Chondrocyte (in vitro differentiated cells): Measurements from ENCODE around the gene OR51B2. TPM values are rescaled to one million over a fixed set of nuclear protein-coding genes. Genes with fewer than 3 reads are reported as not detected.
A peak's percentile ranks its signal among the peaks of the same experiment; 100 is the strongest.

ENCODE experiments used
- DNase-seq: peaks from one replicate; pipeline ENCODE4 v3.0.0; 2021; ENCODE audit warnings: mixed read lengths, low spot score
- H3K27ac Mint-ChIP-seq: one replicate; pipeline ENCODE4 v1.8.0; 2021; ENCODE audit warnings: mild to moderate bottlenecking, moderate library complexity, mixed read lengths; ENCODE audit not compliant: unreplicated experiment
- H3K27me3 Mint-ChIP-seq: 2 replicates; pipeline ENCODE4 v1.8.0; 2021; ENCODE audit warnings: low read depth, mixed read lengths
- H3K36me3 Mint-ChIP-seq: 2 replicates; pipeline ENCODE4 v1.8.0; 2021; ENCODE audit warnings: low read depth, mixed read lengths
- H3K4me1 Mint-ChIP-seq: 2 replicates; pipeline ENCODE4 v1.8.0; 2021; ENCODE audit warnings: low read depth, mild to moderate bottlenecking, mixed read lengths
- H3K4me3 Mint-ChIP-seq: one replicate; pipeline ENCODE4 v1.8.0; 2021; ENCODE audit warnings: mild to moderate bottlenecking, moderate library complexity, mixed read lengths; ENCODE audit not compliant: unreplicated experiment
- H3K9me3 Mint-ChIP-seq: 2 replicates; pipeline ENCODE4 v1.8.0; 2021; ENCODE audit warnings: low read depth, mixed read lengths
- total RNA-seq: library from RNA; stranded (reverse); gene quantifications from 3 replicates; pipeline ENCODE4 v1.2.1, GENCODE V29; 2021
- TF ChIP-seq, protein P1 (sequence below): fragments of 200-600 bp; sonication (generic); IDR thresholded peaks from 2 replicates; pipeline ENCODE4 v1.5.0; 2021; ENCODE audit warnings: antibody characterized with exemption, mild to moderate bottlenecking, moderate library complexity

The OR51B2 gene
- total RNA-seq, 1 donor from 2014 or later, result not detected

- TF ChIP-seq, protein P1, sequence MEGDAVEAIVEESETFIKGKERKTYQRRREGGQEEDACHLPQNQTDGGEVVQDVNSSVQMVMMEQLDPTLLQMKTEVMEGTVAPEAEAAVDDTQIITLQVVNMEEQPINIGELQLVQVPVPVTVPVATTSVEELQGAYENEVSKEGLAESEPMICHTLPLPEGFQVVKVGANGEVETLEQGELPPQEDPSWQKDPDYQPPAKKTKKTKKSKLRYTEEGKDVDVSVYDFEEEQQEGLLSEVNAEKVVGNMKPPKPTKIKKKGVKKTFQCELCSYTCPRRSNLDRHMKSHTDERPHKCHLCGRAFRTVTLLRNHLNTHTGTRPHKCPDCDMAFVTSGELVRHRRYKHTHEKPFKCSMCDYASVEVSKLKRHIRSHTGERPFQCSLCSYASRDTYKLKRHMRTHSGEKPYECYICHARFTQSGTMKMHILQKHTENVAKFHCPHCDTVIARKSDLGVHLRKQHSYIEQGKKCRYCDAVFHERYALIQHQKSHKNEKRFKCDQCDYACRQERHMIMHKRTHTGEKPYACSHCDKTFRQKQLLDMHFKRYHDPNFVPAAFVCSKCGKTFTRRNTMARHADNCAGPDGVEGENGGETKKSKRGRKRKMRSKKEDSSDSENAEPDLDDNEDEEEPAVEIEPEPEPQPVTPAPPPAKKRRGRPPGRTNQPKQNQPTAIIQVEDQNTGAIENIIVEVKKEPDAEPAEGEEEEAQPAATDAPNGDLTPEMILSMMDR, result no peak
- peaks cover 8% of the 10 kb centered on the region for H3K4me1 Mint-ChIP-seq
- no peak overlapping the region for H3K4me3 Mint-ChIP-seq
- no peaks in the 10 kb centered on the region for H3K36me3 Mint-ChIP-seq
- no peak overlapping the region for H3K27ac Mint-ChIP-seq
- H3K27me3 Mint-ChIP-seq, result no peaks in the 10 kb centered on the region
- H3K9me3 Mint-ChIP-seq, result no peaks in the 10 kb centered on the region
- DNase-seq, result no peak
Measured at GRCh38 chr11:5282628-5283027, 41.5 kb downstream of the OR51B2 start.

DNA sequence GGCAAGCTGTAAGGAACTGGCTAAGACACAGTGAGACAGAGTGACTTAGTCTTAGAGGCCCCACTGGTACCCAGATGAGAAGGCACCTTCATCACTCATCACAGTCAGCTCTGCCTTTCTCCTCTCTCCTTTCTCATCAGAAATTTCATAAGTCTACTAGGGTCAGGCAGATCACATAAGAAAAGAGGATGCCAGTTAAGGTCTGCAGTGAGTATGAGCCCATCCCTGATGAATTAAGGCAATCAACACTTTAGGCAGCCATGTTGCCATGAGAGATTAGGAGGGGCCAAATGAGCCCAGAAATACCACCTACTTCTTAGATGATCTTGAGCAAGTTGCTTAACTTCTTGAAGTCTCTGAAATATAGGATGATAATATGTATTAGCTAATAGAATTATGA is 42.5 kb downstream of the OR51B2 start:
- peaks cover 8% of the 10 kb centered on the region for H3K4me1 Mint-ChIP-seq
- TF ChIP-seq, protein P1, result no peak
- H3K9me3 Mint-ChIP-seq, result no peaks in the 10 kb centered on the region
- no peaks in the 10 kb centered on the region for H3K36me3 Mint-ChIP-seq
- no peak for DNase-seq
- H3K4me3 Mint-ChIP-seq, result no peak overlapping the region
- H3K27ac Mint-ChIP-seq, result no peak overlapping the region
- H3K27me3 Mint-ChIP-seq, result no peaks in the 10 kb centered on the region

DNA sequence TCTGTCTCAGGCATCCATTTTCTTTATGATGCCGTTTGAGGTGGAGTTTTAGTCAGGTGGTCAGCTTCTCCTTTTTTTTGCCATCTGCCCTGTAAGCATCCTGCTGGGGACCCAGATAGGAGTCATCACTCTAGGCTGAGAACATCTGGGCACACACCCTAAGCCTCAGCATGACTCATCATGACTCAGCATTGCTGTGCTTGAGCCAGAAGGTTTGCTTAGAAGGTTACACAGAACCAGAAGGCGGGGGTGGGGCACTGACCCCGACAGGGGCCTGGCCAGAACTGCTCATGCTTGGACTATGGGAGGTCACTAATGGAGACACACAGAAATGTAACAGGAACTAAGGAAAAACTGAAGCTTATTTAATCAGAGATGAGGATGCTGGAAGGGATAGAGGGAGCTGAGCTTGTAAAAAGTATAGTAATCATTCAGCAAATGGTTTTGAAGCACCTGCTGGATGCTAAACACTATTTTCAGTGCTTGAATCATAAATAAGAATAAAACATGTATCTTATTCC is 43.5 kb downstream of the OR51B2 start:
- Mint-ChIP-seq H3K9me3 (no peaks in the 10 kb centered on the region), H3K27ac (peak overlapping the region; percentile 86), H3K27me3 (no peaks in the 10 kb centered on the region), H3K36me3 (no peaks in the 10 kb centered on the region), H3K4me1 (peaks cover 8% of the 10 kb centered on the region), H3K4me3 (no peak overlapping the region)
- no peak for DNase-seq
- TF ChIP-seq, protein P1, result no peak

DNA sequence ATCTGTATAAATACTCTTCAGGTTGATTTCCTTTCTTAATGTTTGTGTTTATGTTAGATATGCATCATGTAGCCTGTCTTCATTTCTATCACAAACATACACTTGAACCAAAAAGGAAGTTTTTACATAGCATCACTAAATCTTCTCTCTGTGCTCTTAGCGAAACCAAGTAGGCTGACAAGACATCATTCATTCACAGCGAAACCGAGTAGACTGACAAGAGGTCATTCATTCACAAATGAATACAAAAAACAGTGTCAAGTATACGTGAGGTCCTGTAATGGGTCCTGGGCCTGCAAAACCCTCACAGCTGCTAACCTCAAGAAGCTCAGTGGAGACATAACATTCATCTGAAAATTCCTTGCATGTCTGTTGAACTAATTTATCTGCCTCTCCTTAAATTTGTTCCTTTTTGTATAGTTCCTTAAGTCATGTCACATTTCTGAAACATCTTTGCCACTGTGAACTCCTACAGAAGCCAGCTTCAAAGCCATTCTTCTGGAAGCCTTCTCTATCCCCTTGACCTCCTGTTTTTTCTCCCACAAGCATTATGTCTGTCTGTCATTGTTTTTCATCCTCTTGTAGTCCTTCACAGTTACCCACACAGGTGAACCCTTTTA is 44.5 kb downstream of the OR51B2 start:
- no peak overlapping the region for H3K4me3 Mint-ChIP-seq
- no peak for DNase-seq
- H3K36me3 Mint-ChIP-seq, result no peaks in the 10 kb centered on the region
- peaks cover 8% of the 10 kb centered on the region for H3K4me1 Mint-ChIP-seq
- peak overlapping the region; percentile 63 for H3K27ac Mint-ChIP-seq
- H3K9me3 Mint-ChIP-seq, result no peaks in the 10 kb centered on the region
- no peaks in the 10 kb centered on the region for H3K27me3 Mint-ChIP-seq
- TF ChIP-seq, protein P1, result no peak

GRCh38 chr11:5277807-5278382 is 46.2 kb downstream of the OR51B2 start:
- Mint-ChIP-seq H3K36me3 (no peaks in the 10 kb centered on the region), H3K27ac (no peak overlapping the region), H3K27me3 (no peaks in the 10 kb centered on the region), H3K9me3 (no peaks in the 10 kb centered on the region), H3K4me3 (no peak overlapping the region), H3K4me1 (peaks cover 8% of the 10 kb centered on the region)
- TF ChIP-seq, protein P1, result no peak
- DNase-seq, result no peak
